Left renal pelvis (tissue), 4 donors: ENCODE data around the gene TCTN3. TPM values are rescaled to one million over a fixed set of nuclear protein-coding genes. Genes with fewer than 3 reads are reported as not detected.
"Not testable (repeated sequence)": the region's sequence is repeated elsewhere in the genome, so short reads cannot be mapped to it uniquely, and the experiment has no call there.

Experiments used
- DNase-seq, 4 donors: peaks; one replicate each; pipeline ENCODE4 v3.0.0-alpha.2; 2013; ENCODE audit warnings: low read depth in 4 of 4, low spot score in 3 of 4
- polyA plus RNA-seq, 4 donors: library from polyadenylated mRNA; unstranded; fragments of 120-200 nt; gene quantifications; one replicate each; pipeline ENCODE4 v1.2.1, GENCODE V29; 2013; ENCODE audit not compliant: insufficient read length in 4 of 4

Gene TCTN3
- polyA plus RNA-seq, 4 donors: 61.7 to 84.1 (median 74.5) TPM

DNA sequence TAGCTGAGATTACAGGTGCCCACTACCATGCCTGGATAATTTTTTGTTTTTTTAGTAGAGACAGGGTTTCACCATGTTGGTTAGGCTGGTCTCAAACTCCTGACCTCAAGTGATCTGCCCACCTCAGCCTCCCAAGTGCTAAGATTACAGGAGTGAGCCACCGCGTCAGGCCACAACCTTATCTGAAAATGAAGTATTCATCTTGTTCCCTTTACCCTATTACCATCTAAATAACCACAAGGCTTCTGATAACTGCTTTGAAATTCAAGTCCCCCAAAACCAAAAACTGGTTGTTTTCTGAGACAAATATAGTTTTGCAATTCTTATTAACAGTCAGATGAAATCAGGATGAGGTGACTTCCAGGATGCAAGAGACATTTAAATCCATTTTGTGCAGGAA lies 2.4 kb downstream of the TCTN3 start:
- DNase-seq: no peak

DNA sequence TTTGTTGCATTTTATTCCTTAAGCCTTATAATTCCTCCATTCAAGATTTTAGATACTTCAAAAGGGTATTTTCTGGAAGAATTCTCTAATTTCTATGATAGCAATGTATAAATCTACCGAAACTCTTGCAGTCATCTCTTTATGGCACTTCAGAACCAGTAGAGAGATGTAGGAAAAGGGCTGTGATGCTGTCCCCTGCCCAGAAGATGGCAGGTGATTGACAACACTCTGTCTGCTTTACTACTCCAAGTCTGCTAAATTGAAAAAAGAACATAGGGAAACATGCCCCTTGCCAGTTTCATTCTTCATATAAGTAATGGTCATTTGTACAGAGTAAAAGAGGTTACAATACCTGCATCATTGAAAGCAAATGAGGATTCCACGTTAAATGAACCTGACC lies 5.1 kb downstream of the TCTN3 start:
- no peak for DNase-seq

DNA sequence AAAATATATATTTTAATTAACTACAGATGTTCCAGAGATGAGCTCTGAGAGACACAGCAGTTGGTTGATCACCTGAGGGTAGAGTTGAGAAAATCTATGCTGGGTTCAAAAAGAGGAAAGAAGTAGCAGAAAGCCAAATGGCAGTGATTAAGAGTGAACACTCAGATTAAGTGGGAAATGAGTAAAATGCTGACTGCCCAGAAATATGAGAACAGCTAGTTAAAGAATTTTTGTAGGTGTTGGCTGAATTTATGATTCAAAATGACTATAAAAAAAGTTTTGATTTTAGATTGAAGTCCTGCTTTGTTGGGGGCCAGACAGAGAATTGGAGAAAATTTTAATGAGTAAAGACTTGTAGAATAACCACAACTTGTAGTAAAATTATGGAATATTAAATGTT lies 9.8 kb downstream of the TCTN3 start:
- DNase-seq: no peak

DNA sequence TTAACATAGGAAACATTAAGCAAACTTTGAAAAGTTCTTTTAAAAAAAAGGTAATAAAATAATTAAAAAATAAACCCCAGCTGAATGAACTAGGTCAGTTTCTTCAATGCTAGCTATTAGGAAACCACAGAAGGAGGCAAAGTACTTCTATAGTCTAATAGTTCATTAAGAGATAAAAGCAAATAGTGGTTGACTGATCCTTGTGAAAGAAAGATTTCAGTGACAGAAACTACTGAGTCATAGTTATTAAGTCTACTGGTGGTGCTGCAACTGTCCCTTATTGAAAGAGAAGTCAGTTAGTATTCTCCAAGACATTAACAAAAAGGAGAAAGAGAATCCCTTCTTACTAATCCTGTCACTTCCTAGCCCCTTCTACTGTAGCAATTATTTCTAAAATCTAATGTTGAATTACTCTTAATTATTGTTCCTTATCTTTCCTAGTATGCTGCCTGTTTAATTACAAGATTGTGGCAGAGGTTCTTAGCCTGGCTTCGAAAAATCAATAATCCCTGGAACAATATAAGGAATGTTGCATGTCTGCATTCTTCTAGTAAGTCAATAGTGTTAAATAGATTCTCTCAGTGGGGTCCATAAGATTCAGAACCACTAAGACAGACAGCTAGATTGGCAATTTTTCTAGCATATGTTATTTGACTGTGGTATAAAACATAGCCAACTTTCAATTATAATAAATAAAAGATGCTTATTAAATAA lies 18.2 kb downstream of the TCTN3 start:
- DNase-seq: no peak

DNA sequence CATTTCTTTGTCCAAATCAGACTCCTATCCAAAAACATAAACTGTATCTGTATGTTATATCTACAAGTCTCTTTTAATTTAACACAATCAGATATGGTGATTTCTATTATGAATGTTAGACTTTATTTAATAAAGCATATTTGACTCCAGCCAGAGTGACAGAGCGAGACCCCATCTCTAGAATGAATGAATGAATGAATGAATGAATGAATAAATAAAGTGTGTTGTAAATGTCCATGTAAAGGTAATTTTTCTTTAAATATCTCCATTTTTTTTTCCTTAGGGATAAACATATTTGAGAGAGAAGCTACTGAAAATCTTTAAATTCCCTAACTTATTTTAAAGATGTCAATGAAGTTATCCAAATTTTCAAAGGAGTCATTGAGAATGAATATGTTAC lies 19.1 kb downstream of the TCTN3 start:
- no peak for DNase-seq

DNA sequence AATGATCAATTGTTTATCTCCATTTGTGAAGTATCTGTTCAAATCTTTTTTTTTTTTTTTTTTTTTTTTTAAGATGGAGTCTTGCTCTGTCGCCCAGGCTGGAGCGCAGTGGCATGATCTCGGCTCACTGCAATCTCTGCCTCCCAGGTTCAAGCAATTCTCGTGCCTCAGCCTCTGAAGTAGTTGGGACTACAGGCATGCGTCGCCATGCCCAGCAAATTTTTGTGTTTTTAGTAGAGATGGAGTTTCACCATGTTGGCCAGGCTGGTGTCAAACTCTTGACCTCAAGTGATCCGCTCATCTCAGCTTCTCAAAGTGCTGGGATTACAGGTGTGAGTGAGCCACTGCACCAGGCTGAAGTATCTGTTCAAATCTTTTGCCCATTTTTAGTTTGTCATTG lies 21.1 kb downstream of the TCTN3 start:
- not testable (repeated sequence) for DNase-seq

DNA sequence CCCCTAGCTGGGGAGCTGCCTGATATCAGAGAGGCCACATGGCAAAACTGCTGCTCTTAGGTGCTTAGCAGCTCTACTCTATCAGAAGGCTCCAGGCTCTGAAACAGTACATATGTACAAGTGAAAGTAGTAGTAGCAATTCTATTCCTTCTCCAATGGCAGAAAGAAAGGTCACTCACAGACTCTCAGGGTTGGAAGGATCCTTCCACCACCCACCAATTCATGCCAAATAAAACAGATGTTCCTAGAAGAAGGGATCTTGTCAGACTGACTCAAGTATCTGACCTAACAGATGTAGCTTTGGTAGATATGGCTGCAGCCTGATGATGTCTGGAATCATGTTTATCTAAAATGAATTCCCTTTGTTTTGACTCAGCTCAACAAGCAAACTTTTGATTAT lies 29.2 kb downstream of the TCTN3 start:
- no peak for DNase-seq

DNA sequence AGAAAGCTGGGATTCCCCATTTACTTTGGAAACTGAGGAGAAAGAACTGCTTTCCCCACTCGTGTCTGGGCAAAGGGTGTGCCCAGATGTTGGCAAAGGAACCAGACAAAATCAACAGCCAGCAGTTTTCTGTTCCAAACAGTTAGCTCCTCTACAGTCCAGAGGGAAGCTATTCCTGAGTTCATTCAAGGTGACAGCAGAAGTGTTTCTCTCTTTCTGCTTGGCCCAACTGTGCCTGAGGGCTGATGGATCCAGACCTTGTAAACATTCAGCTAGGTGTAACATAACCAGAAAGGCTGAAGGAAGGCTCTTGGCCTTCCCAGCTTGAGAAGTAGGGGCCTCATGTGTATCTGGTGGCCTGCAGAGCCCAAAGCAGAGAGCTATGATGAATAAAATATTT lies 30.2 kb downstream of the TCTN3 start:
- DNase-seq: no peak

DNA sequence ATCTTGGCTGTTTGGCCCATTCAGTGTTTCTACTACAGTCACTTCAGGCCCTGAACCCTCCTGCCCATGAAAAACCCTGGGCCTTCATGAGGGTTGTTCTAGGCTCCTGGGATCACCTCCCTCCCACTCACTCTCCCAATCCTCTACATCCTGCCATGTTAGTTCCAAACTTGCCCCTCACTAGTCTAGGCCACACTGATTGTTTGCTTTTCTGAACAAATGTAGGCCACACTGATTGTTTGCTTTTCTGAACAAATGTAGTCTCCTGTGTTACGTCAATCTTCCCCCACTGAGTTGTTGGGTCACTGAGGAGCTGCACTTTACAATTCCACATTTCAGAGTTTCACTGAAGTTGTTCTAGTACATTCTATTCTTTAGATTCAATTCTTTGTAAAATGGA lies 31.9 kb downstream of the TCTN3 start:
- no peak for DNase-seq

DNA sequence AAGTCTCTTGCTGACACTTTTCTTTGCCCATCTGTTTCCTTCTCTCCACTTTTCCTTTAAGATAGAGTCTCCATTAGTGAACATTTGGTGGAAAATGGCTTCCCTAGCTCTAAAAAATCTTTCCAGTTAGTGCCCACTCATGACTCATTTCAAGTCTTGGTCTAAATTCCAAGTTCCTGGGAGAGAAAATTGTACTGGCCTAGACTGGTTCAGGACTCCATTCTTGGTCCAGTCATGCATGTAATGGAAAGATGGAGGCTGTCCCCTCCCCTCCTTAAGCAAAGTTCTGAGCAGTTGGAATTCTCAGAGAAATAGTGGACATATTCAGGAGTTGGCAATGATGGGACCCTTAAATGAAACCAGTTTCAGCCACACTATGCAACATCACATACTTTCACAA lies 33.4 kb downstream of the TCTN3 start:
- DNase-seq: peak in 1 of 4 donors; percentile 5

DNA sequence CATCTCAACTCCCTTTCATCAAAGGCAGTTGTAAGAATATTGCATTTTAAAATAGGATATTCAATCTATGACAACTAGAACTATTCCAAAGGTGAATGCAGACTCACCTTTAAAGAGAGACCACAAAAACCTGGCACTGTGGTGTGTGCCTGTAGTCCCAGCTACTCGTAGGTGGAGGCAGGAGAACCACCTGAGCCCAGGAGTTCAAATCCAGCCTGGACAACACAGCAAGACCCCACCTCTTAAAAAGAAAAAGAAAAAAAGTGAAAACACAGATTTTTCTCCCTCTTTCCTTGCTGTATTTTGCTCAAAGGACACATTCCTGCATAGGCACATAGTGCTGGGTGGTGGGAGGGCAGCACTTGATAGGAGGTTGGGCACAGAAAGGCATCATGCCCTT lies 36.5 kb downstream of the TCTN3 start:
- no peak for DNase-seq

DNA sequence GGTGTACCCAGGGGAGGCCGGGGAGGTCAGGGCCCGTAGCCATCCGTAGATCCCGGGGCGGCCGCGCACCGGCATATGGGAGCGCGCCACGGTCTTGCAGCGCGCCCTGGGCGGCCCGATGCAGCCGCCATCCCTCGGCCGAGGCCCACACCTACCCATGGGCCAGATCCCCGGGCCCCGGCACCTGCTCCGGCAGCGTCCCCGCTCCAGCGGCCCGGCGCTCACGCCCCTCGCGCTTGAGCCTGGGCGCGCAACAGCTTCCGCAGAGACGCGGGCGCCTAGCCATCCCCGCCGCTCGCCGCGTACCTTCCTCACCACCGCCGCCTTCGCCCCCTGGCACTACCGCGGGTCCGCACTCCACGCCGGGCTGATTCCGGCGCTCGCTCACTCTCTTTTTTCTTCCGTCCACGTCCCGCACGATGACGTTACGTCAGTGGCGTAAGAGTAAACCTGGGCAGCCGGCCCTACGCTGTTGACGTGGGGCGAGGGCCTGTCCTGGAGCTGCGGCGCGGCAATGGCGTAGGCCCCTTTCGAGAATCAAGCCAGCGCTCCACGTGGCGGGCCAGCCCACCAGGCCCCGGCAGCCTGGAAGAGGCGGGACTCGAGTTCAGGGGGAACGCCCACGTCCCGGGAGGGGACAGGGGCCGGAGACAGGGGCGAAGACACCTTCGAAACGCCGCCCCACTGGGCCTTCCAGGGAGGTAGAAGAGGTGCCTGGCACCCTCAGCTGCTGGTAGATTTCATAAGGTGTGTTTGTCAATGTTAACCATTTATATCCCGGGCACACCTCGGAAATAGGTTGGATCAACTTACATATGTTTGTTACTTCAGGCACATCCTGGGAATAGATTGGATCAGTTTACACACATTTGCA lies 37.2 kb downstream of the TCTN3 start, which contains the start of gene ALDH18A1:
Gene ALDH18A1, minus strand, starts transcription at position 421 of the 874 bp plus-strand sequence. CDS start 3,334 bp downstream, outside the sequence.
- peak; percentile 81 to 89 (median 88) for DNase-seq

DNA sequence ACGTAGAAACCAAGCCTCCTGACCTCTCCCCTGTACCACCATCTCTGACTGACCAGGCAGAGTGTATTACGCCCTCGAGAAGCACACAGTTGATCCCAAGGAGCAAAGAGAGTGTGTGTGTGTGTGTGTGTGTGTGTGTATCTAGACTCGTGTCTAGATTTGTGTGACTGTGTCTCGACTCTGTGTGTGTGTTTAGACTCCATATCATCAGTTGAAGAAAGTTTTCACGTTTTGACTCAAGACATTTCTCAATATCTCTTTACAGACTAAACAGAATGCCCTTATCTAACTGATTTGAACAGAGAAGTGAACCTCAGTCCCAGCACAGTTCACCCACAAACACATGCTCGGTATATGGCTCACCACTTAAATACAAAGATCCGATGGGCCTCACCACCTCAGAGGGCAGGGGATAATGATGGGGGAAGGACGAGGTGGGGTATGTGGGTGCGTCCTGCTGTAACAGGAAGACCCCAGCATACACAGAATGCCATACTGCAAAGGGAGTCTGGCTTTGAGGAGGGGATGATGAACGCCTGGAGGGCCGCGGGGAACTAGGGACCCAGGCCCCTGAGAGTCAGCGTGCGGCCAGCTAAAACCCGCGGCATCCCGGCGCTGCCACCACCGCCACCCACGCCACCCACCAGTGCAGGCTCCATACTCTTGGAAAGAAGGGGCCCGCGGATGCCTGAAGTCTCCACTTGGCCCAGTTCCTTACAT lies 38.0 kb downstream of the TCTN3 start:
- peak in 1 of 4 donors; percentile 10 for DNase-seq

DNA sequence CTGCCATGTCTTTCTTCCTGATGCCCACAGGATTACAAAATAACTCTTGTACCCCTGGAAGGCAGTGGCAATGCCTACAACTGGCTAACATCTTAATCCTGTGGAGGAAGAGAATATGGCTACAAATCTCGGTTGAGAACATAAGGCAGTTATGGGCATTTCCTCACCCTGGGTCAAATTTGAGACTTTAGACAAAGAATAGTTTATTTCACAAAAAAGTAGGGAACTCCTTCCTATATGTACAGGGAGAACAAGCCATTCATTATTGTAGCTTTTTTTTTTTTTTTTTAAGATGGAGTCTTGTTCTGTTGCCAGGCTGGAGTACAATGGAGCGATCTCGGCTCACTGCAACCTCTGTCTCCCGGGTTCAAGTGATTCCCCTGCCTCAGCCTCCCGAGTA lies 39.8 kb downstream of the TCTN3 start:
- DNase-seq: no peak

DNA sequence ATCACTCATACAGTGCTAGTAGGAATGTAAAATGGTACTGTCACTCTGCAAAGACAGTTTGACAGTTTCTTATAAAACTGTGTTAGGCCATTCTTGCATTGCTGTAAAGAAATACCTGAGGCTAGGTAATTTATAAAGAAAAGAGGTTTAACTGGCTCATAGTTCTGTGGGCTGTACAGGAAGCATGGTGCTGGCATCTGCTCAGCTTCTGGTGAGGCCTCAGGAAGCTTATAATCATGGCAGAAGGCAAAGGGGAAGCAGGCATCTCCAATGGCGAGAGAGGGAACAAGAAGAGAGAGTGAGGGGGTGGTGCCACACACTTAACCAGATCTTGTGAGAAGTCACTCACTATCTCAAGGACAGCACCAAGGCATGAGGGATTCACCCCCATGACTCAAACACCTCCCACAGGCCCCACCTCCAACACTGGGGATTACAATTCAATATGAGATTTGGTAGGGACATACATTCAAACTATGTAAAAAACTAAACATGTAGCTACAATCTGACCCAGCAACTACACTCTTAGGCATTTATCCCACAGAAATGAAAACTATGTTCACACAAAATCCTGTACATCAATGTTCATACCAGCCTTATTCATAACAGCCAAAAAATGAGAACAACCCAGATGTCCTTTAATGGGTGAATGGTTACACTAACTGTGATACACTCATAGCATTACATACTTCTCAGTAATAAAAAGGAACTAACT lies 42.2 kb downstream of the TCTN3 start:
- DNase-seq: no peak

DNA sequence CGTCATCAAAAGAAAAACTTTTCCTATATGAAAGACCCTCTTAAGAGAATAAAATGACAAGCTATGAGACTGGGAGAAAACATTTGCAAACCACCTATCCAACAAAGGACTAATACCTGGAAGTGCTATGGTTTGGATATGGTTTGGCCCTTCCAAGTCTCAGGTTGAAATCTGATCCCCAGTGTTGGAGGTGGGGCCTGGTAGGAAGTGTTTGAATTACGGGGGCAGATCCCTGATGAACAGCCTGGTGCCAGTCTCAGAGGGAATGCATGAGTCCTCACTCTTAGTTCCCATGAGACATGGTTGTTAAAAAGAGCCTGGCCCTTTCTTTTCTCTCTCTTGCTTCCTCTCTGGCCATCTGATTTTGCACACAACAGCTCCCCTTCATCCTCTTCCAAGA lies 43.5 kb downstream of the TCTN3 start:
- no peak for DNase-seq

DNA sequence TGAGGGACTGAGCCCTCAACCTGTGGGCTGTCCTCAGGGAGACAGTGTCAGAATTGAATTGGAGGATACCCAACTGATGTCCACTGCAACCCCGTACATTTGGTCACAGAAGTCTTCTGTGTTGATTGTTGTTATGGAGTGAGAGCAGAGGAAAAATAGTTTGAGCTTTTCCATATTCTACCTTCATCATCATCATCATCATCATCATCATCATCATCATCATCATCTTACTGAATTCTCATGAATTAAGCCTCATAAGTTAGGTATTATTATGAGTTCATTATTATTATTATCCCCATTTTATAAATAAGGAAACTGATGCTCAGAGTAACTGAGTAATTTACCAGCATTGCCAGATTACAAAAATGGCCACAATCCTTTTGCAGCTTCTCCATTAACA lies 45.6 kb downstream of the TCTN3 start:
- no peak for DNase-seq

DNA sequence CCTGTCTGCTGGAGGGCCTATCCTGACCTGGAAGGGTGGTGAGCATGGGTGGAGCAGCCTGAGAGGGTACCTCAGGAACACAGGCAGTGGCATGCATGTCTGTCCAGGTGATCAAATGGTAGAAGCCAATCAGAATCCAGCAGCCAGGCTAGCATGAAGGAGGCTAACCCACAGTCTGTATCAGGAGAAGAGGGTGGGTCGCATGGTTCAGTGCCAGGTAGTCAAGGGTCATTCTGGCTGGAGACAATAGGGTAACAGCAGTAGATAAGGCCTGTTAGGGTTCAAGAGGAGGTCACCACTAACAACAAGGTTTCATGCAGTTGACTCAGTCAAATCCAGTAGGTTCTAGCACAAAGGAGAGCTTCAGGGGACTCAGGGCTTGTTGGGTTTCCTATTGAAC lies 47.6 kb downstream of the TCTN3 start:
- DNase-seq: no peak

DNA sequence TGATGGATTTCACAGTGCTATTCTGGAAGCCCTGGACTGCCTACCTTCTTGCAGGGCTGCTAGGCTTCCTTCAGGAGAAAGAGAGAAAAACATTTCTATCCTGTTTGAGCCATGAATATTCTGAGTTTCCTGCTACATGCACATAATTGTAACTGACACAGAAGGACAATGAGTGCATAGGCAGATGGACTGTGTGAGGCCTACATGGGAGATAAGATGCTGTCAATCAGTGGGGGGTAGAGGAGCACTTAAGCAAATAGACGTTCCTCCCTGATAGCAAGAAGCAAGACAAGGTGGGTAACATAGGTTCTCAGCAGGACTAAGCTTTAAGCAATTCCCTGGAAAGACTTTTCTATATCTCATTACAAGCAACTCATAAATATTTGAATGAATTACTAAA lies 48.8 kb downstream of the TCTN3 start:
- no peak for DNase-seq

DNA sequence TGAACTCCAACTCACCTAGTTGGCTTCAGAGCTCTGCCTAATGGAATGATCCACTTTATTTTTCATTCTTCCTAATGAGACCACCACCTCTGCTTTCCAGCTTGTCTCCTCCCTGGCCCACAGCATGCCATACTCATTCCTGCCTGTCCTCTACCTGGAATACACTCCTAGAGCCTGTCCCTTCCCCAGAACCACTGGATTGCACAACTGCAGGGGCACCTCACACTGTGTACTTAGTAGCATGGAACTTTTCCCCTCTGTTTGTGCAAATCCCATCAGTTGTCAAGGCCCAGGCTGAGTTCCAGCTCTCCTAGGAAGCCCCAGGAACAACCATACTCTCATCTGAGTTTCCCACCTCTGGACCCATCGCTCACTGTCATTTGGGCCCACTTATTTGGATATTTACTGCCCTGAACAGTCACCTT lies 52.8 kb downstream of the TCTN3 start:
- no peak for DNase-seq

DNA sequence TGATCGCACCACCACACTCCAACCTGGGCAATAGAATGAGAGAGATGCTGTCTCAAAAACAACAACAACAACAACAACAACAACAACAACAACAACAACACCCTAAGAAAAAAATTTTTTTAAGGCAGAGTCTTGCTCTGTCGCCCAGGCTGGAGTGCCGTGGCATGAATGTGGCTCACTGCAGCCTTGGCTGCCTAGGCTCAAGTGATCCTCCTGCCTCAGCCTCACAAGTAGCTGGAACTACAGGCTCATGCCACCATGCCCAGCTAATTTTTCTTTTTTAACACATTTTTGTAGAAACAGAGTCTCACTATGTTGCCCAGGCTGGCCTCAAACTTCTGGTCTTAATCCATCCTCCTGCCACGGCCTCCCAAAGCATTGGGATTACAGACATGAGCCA lies 55.8 kb downstream of the TCTN3 start:
- no peak for DNase-seq
